Measurements from ENCODE around the gene USP3. TPM values are rescaled to one million over a fixed set of nuclear protein-coding genes. Genes with fewer than 3 reads are reported as not detected.

Gene USP3
- total RNA-seq, 1 experiment from 2014 or later: 36.6 TPM

DNA sequence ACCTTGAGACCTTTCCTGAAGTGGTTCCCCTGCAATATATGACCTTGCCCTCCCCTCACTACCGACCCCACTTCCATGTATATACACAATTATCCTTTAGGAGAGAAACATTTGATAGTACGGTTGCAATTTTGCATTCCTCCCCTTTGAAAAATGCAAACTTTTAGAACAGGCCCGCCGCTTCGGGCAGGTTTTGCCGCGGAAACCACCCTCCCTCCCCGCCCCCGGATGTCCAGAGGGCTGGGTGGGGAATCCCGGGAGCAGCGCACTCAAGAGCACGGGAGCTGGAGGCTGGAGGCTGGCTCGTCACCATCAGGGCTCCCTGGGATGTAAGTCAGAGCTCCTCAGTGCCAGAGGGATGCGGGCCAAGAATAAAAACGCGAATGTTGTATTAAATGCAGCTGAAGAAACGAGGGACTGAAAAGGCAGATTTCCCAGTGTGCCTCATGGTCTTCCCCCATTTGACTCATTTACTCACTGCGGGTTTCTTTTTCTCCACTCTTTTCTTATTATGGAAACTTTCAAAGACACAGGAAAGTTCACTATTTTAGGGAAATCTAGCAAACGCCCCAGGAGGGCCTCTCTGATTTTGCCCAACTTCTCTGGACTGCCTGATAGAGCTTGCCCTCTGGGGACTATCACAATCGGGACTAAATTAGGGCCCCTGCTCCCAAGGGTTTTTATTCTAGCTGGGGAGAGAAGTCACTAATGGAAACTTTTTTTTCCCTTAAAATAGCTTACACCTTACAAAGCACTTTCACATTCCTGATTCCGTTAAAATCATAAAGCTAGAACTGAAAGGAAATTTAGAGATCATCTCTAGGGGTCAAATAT is 2.9 kb upstream of the USP3 start:
- ATAC-seq (no peak), DNase-seq (ENCODE audit: low spot score) (peak; percentile 36)
- peak overlapping the region; percentile 75 for H3K4me3 Mint-ChIP-seq
- H3K36me3 Mint-ChIP-seq: no peaks in the 10 kb centered on the region
- TF ChIP-seq, protein P1, sequence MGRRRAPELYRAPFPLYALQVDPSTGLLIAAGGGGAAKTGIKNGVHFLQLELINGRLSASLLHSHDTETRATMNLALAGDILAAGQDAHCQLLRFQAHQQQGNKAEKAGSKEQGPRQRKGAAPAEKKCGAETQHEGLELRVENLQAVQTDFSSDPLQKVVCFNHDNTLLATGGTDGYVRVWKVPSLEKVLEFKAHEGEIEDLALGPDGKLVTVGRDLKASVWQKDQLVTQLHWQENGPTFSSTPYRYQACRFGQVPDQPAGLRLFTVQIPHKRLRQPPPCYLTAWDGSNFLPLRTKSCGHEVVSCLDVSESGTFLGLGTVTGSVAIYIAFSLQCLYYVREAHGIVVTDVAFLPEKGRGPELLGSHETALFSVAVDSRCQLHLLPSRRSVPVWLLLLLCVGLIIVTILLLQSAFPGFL (CRISPR knock-in tag; IDR thresholded peaks at IDR 0.05; ENCODE audit: borderline replicate concordance): no peak
- TF ChIP-seq, protein P2, sequence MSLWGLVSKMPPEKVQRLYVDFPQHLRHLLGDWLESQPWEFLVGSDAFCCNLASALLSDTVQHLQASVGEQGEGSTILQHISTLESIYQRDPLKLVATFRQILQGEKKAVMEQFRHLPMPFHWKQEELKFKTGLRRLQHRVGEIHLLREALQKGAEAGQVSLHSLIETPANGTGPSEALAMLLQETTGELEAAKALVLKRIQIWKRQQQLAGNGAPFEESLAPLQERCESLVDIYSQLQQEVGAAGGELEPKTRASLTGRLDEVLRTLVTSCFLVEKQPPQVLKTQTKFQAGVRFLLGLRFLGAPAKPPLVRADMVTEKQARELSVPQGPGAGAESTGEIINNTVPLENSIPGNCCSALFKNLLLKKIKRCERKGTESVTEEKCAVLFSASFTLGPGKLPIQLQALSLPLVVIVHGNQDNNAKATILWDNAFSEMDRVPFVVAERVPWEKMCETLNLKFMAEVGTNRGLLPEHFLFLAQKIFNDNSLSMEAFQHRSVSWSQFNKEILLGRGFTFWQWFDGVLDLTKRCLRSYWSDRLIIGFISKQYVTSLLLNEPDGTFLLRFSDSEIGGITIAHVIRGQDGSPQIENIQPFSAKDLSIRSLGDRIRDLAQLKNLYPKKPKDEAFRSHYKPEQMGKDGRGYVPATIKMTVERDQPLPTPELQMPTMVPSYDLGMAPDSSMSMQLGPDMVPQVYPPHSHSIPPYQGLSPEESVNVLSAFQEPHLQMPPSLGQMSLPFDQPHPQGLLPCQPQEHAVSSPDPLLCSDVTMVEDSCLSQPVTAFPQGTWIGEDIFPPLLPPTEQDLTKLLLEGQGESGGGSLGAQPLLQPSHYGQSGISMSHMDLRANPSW (CRISPR knock-in tag; conservative IDR thresholded peaks at IDR 0.05; ENCODE audit: low read depth): no peak
- TF ChIP-seq, protein P3, sequence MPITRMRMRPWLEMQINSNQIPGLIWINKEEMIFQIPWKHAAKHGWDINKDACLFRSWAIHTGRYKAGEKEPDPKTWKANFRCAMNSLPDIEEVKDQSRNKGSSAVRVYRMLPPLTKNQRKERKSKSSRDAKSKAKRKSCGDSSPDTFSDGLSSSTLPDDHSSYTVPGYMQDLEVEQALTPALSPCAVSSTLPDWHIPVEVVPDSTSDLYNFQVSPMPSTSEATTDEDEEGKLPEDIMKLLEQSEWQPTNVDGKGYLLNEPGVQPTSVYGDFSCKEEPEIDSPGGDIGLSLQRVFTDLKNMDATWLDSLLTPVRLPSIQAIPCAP (CRISPR knock-in tag; IDR thresholded peaks at IDR 0.05): no peak
- TF ChIP-seq ETV6 (CRISPR knock-in tag; IDR thresholded peaks at IDR 0.05) (no peak), NFE2L1 (CRISPR knock-in tag; IDR thresholded peaks at IDR 0.05) (no peak), MYBL2 (CRISPR knock-in tag; IDR thresholded peaks at IDR 0.05) (no peak), FOXP1 (CRISPR knock-in tag; IDR thresholded peaks at IDR 0.05; ENCODE audit: borderline replicate concordance) (no peak), IRF2 (CRISPR knock-in tag; IDR thresholded peaks at IDR 0.05; ENCODE audit: borderline replicate concordance, low read depth) (no peak), SOX15 (CRISPR knock-in tag; IDR thresholded peaks at IDR 0.05) (no peak), ZNF263 (CRISPR knock-in tag; IDR thresholded peaks at IDR 0.05; ENCODE audit: low read depth) (no peak)
- TF ChIP-seq, protein P4, sequence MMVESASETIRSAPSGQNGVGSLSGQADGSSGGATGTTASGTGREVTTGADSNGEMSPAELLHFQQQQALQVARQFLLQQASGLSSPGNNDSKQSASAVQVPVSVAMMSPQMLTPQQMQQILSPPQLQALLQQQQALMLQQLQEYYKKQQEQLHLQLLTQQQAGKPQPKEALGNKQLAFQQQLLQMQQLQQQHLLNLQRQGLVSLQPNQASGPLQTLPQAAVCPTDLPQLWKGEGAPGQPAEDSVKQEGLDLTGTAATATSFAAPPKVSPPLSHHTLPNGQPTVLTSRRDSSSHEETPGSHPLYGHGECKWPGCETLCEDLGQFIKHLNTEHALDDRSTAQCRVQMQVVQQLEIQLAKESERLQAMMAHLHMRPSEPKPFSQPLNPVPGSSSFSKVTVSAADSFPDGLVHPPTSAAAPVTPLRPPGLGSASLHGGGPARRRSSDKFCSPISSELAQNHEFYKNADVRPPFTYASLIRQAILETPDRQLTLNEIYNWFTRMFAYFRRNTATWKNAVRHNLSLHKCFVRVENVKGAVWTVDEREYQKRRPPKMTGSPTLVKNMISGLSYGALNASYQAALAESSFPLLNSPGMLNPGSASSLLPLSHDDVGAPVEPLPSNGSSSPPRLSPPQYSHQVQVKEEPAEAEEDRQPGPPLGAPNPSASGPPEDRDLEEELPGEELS (CRISPR knock-in tag; IDR thresholded peaks at IDR 0.05): no peak
- TF ChIP-seq, protein P5, sequence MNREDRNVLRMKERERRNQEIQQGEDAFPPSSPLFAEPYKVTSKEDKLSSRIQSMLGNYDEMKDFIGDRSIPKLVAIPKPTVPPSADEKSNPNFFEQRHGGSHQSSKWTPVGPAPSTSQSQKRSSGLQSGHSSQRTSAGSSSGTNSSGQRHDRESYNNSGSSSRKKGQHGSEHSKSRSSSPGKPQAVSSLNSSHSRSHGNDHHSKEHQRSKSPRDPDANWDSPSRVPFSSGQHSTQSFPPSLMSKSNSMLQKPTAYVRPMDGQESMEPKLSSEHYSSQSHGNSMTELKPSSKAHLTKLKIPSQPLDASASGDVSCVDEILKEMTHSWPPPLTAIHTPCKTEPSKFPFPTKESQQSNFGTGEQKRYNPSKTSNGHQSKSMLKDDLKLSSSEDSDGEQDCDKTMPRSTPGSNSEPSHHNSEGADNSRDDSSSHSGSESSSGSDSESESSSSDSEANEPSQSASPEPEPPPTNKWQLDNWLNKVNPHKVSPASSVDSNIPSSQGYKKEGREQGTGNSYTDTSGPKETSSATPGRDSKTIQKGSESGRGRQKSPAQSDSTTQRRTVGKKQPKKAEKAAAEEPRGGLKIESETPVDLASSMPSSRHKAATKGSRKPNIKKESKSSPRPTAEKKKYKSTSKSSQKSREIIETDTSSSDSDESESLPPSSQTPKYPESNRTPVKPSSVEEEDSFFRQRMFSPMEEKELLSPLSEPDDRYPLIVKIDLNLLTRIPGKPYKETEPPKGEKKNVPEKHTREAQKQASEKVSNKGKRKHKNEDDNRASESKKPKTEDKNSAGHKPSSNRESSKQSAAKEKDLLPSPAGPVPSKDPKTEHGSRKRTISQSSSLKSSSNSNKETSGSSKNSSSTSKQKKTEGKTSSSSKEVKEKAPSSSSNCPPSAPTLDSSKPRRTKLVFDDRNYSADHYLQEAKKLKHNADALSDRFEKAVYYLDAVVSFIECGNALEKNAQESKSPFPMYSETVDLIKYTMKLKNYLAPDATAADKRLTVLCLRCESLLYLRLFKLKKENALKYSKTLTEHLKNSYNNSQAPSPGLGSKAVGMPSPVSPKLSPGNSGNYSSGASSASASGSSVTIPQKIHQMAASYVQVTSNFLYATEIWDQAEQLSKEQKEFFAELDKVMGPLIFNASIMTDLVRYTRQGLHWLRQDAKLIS (CRISPR knock-in tag; IDR thresholded peaks at IDR 0.05; ENCODE audit: borderline replicate concordance): no peak
- TF ChIP-seq, protein P6, sequence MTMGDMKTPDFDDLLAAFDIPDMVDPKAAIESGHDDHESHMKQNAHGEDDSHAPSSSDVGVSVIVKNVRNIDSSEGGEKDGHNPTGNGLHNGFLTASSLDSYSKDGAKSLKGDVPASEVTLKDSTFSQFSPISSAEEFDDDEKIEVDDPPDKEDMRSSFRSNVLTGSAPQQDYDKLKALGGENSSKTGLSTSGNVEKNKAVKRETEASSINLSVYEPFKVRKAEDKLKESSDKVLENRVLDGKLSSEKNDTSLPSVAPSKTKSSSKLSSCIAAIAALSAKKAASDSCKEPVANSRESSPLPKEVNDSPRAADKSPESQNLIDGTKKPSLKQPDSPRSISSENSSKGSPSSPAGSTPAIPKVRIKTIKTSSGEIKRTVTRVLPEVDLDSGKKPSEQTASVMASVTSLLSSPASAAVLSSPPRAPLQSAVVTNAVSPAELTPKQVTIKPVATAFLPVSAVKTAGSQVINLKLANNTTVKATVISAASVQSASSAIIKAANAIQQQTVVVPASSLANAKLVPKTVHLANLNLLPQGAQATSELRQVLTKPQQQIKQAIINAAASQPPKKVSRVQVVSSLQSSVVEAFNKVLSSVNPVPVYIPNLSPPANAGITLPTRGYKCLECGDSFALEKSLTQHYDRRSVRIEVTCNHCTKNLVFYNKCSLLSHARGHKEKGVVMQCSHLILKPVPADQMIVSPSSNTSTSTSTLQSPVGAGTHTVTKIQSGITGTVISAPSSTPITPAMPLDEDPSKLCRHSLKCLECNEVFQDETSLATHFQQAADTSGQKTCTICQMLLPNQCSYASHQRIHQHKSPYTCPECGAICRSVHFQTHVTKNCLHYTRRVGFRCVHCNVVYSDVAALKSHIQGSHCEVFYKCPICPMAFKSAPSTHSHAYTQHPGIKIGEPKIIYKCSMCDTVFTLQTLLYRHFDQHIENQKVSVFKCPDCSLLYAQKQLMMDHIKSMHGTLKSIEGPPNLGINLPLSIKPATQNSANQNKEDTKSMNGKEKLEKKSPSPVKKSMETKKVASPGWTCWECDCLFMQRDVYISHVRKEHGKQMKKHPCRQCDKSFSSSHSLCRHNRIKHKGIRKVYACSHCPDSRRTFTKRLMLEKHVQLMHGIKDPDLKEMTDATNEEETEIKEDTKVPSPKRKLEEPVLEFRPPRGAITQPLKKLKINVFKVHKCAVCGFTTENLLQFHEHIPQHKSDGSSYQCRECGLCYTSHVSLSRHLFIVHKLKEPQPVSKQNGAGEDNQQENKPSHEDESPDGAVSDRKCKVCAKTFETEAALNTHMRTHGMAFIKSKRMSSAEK (CRISPR knock-in tag; IDR thresholded peaks at IDR 0.05; ENCODE audit: borderline replicate concordance): no peak
- POLR2A ChIA-PET: no interaction called here
- H3K27ac Mint-ChIP-seq: no peak overlapping the region
- H3K9me3 Mint-ChIP-seq: no peaks in the 10 kb centered on the region
- peaks cover 12% of the 10 kb centered on the region for H3K27me3 Mint-ChIP-seq (ENCODE audit: low read depth)
- CTCF ChIA-PET: interaction anchor here (1.1 to 6.1 kb wide), 4 partner anchors 12 to 444 kb away, joined by 3 to 54 read pairs (median 6); no protein-coding TSS in a partner anchor
- peaks cover 54% of the 10 kb centered on the region for H3K4me1 Mint-ChIP-seq
